Panc1 (cell line): ENCODE data around the gene MAD1L1. TPM values are rescaled to one million over a fixed set of nuclear protein-coding genes. Genes with fewer than 3 reads are reported as not detected.

ENCODE experiments used
- ATAC-seq: fragments of 200-7000 bp; cut with Tn5 transposase; 2 replicates; pipeline ENCODE4 v1.9.1; 2020; ENCODE audit warnings: mild to moderate bottlenecking, moderate library complexity
- BruUV-seq: library from RNA; stranded (reverse); fragments of 400-500 nt; replicated peaks from 2 replicates; lab custom pipeline; 2021; lab: Mats Ljungman, UMichigan
- CTCF ChIA-PET: fragments of 300-600 bp; sonication (Branson Sonifier 250); formaldehyde crosslinking; loops from one replicate; lab custom pipeline; 2022; ENCODE audit warnings: antibody characterized with exemption; lab: Charles Lee
- POLR2A ChIA-PET: fragments of 300-600 bp; sonication (Branson Sonifier 250); formaldehyde crosslinking; loops from one replicate; lab custom pipeline; 2022; ENCODE audit warnings: antibody characterized with exemption; lab: Charles Lee
- DNase-seq: peaks from one replicate; pipeline ENCODE4 v3.0.0-alpha.2; 2010; ENCODE audit warnings: low read depth, low spot score
- H3K27ac ChIP-seq: 2 replicates; pipeline ENCODE4 v1.5.1; 2011; ENCODE audit warnings: mild to moderate bottlenecking, low read length, inconsistent platforms
- H3K27me3 ChIP-seq: fragments of 200-500 bp; sonication (Bioruptor generic); 2 replicates; pipeline ENCODE4 v1.6.0; 2014; ENCODE audit warnings: low read length, inconsistent platforms; ENCODE audit not compliant: control insufficient read depth, insufficient read depth
- H3K36me3 ChIP-seq: fragments of 200-500 bp; sonication (Bioruptor generic); 2 replicates; pipeline ENCODE4 v1.5.1; 2014; ENCODE audit warnings: inconsistent platforms, mild to moderate bottlenecking, low read length, moderate library complexity; ENCODE audit not compliant: control insufficient read depth, insufficient read depth
- H3K4me1 ChIP-seq: 2 replicates; pipeline ENCODE4 v1.5.1; 2011; ENCODE audit warnings: inconsistent platforms, mild to moderate bottlenecking, low read length, moderate library complexity; ENCODE audit not compliant: control insufficient read depth, insufficient read depth
- H3K4me3 ChIP-seq, 2 experiments: 2 replicates each; pipeline ENCODE4 v1.5.1; 2011 to 2012; ENCODE audit warnings: low read depth in 2 of 2, low read length in 2 of 2, mild to moderate bottlenecking in 2 of 2, inconsistent platforms in 1 of 2, moderate library complexity in 1 of 2
- H3K9me3 ChIP-seq: fragments of 200-500 bp; sonication (Bioruptor generic); 2 replicates; pipeline ENCODE4 v1.5.1; 2014; ENCODE audit warnings: low read depth, mild to moderate bottlenecking, inconsistent platforms, low read length, moderate library complexity; ENCODE audit not compliant: control insufficient read depth, insufficient read depth
- CTCF ChIP-seq: fragments of 450-650 bp; IDR thresholded peaks from 2 replicates; pipeline ENCODE4 v1.5.1; 2017; ENCODE audit warnings: mild to moderate bottlenecking
- POLR2AphosphoS5 ChIP-seq: IDR thresholded peaks from 2 replicates; pipeline ENCODE4 v1.6.1; 2012; ENCODE audit warnings: mild to moderate bottlenecking, low read depth, low read length, moderate library complexity
- REST ChIP-seq, 2 experiments: IDR thresholded peaks; 2 replicates each; pipeline ENCODE4 v1.6.1; 2011 to 2012; ENCODE audit warnings: low read depth in 2 of 2, control low read depth in 1 of 2, low read length in 1 of 2, mild to moderate bottlenecking in 1 of 2, moderate library complexity in 1 of 2; ENCODE audit not compliant: insufficient read depth in 1 of 2
- SIN3A ChIP-seq: IDR thresholded peaks from 2 replicates; pipeline ENCODE4 v1.6.1; 2012; ENCODE audit warnings: low read depth, mild to moderate bottlenecking, low read length, moderate library complexity, borderline replicate concordance; ENCODE audit not compliant: insufficient read depth
- TCF7L2 ChIP-seq: IDR thresholded peaks from 2 replicates; pipeline ENCODE4 v1.6.1; 2011; ENCODE audit warnings: mild to moderate bottlenecking, low read depth, low read length, inconsistent platforms
- in situ Hi-C: cut with HindIII; loops from 2 replicates; pipeline ENCODE4 v1.10.0; 2016; ENCODE audit warnings: low sequenced_read_pairs, low pct_unique_long_range_greater_than_20kb
- intact Hi-C: fragments of 100-400 bp; cut with micrococcal nuclease; formaldehyde crosslinking; loops from one replicate; pipeline ENCODE4 v1.10.0; 2022; ENCODE audit not compliant: unreplicated experiment
- total RNA-seq: library from RNA; stranded (reverse); gene quantifications from one replicate; pipeline ENCODE4 v1.2.1, GENCODE V29; 2021; ENCODE audit not compliant: unreplicated experiment

The MAD1L1 gene
- total RNA-seq, 1 experiment from 2014 or later, result 70.8 TPM

- POLR2A ChIA-PET, result no interaction called here
- no peak for DNase-seq
- no peaks in the 10 kb centered on the region for H3K36me3 ChIP-seq
- H3K4me1 ChIP-seq, result no peaks in the 10 kb centered on the region
- no peak for TF ChIP-seq TCF7L2
- TF ChIP-seq POLR2AphosphoS5, result no peak
- no peak for TF ChIP-seq SIN3A
- no peak for TF ChIP-seq CTCF
- no peak for TF ChIP-seq REST (IDR thresholded peaks at IDR 0.05; ENCODE audit: insufficient read depth in 1 of 2, low read depth in 2 of 2, low read length in 1 of 2)
- no peak overlapping the region for H3K27ac ChIP-seq
- H3K4me3 ChIP-seq, result no peak overlapping the region
- intact Hi-C loops (no loop called here), in situ Hi-C loops (loop anchor here (10.0 kb wide), 1 partner anchor 57 kb away; no protein-coding TSS in a partner anchor)
- no peaks in the 10 kb centered on the region for H3K9me3 ChIP-seq
- no TSS peak for BruUV-seq
- H3K27me3 ChIP-seq, result no peaks in the 10 kb centered on the region
- CTCF ChIA-PET, result no interaction called here
- no peak for ATAC-seq
Measured at GRCh38 chr7:2138146-2138765, 94.5 kb downstream of the MAD1L1 start.

GRCh38 chr7:2134740-2135139, 98.0 kb downstream of the MAD1L1 start:
- no peaks in the 10 kb centered on the region for H3K27me3 ChIP-seq
- no peaks in the 10 kb centered on the region for H3K9me3 ChIP-seq
- in situ Hi-C loops (loop anchor here (10.0 kb wide), 1 partner anchor 60 kb away; no protein-coding TSS in a partner anchor), intact Hi-C loops (no loop called here)
- H3K4me1 ChIP-seq, result no peaks in the 10 kb centered on the region
- ChIA-PET POLR2A (no interaction called here), CTCF (no interaction called here)
- TF ChIP-seq SIN3A (no peak), CTCF (no peak), TCF7L2 (no peak), REST (IDR thresholded peaks at IDR 0.05; ENCODE audit: insufficient read depth in 1 of 2, low read depth in 2 of 2, low read length in 1 of 2) (no peak), POLR2AphosphoS5 (no peak)
- H3K4me3 ChIP-seq, result no peak overlapping the region
- BruUV-seq, result no TSS peak
- DNase-seq (no peak), ATAC-seq (no peak)
- no peaks in the 10 kb centered on the region for H3K36me3 ChIP-seq
- no peak overlapping the region for H3K27ac ChIP-seq
